MM.1S (cell line): Measurements from ENCODE around the gene LACTB.

ENCODE experiments used
- DNase-seq: peaks from one replicate; pipeline ENCODE4 v3.0.0-alpha.2; 2015
- H2AFZ ChIP-seq: fragments of 300-600 bp; sonication (generic); 2 replicates; pipeline ENCODE4 v1.6.0; 2016; ENCODE audit warnings: antibody characterized with exemption, low read length
- H3F3A ChIP-seq: fragments of 300-600 bp; sonication (generic); 2 replicates; pipeline ENCODE4 v1.6.1; 2016; ENCODE audit warnings: mild to moderate bottlenecking, antibody characterized with exemption, low read length, moderate library complexity, mixed read lengths; ENCODE audit not compliant: insufficient read depth
- H3K27ac ChIP-seq: fragments of 300-600 bp; sonication (generic); 2 replicates; pipeline ENCODE4 v1.5.1; 2016; ENCODE audit warnings: mild to moderate bottlenecking, low read length
- H3K27me3 ChIP-seq: fragments of 300-600 bp; sonication (generic); replicated peaks from 2 replicates; pipeline ENCODE4 v1.6.0; 2016; ENCODE audit warnings: low read length; ENCODE audit not compliant: insufficient read depth
- H3K36me3 ChIP-seq: fragments of 300-600 bp; sonication (generic); replicated peaks from 2 replicates; pipeline ENCODE4 v1.6.1; 2016; ENCODE audit warnings: mild to moderate bottlenecking, low read length, mixed read lengths; ENCODE audit not compliant: insufficient read depth
- H3K4me1 ChIP-seq: fragments of 300-600 bp; sonication (generic); 2 replicates; pipeline ENCODE4 v1.6.1; 2016; ENCODE audit warnings: low read length, mixed read lengths
- H3K4me2 ChIP-seq: fragments of 300-600 bp; sonication (generic); 2 replicates; pipeline ENCODE4 v1.6.0; 2016; ENCODE audit warnings: low read depth, low read length
- H3K4me3 ChIP-seq: fragments of 300-600 bp; sonication (generic); 2 replicates; pipeline ENCODE4 v1.5.1; 2016; ENCODE audit warnings: low read length, mixed read lengths
- H3K79me2 ChIP-seq: fragments of 300-600 bp; sonication (generic); 2 replicates; pipeline ENCODE4 v1.6.1; 2016; ENCODE audit warnings: mixed run types, low read length, mixed read lengths
- H3K9ac ChIP-seq: fragments of 300-600 bp; sonication (generic); 2 replicates; pipeline ENCODE4 v1.6.1; 2016; ENCODE audit warnings: low read length, mixed read lengths
- H3K9me2 ChIP-seq: fragments of 300-600 bp; sonication (generic); replicated peaks from 2 replicates; pipeline ENCODE4 v1.6.1; 2016; ENCODE audit warnings: mild to moderate bottlenecking, low read length, mixed read lengths; ENCODE audit not compliant: insufficient read depth
- H3K9me3 ChIP-seq: fragments of 300-600 bp; sonication (generic); replicated peaks from 2 replicates; pipeline ENCODE4 v1.6.1; 2016; ENCODE audit warnings: mild to moderate bottlenecking, low read length, mixed read lengths; ENCODE audit not compliant: insufficient read depth
- H4K20me1 ChIP-seq: fragments of 300-600 bp; sonication (generic); 2 replicates; pipeline ENCODE4 v1.6.1; 2016; ENCODE audit warnings: mild to moderate bottlenecking, low read length, moderate library complexity, mixed read lengths; ENCODE audit not compliant: insufficient read depth
- CTCF ChIP-seq: fragments of 300-600 bp; sonication (generic); IDR thresholded peaks from 2 replicates; pipeline ENCODE4 v1.5.1; 2016; ENCODE audit warnings: antibody characterized with exemption, low read length, mixed read lengths
- EZH2 ChIP-seq: fragments of 300-600 bp; sonication (generic); optimal IDR thresholded peaks from 2 replicates; pipeline ENCODE3; 2017; ENCODE audit warnings: low read depth, mild to moderate bottlenecking, antibody characterized with exemption, low read length, mixed read lengths
- EZH2phosphoT487 ChIP-seq: fragments of 300-600 bp; sonication (generic); IDR thresholded peaks from 2 replicates; pipeline ENCODE4 v1.6.1; 2018; ENCODE audit warnings: antibody characterized with exemption, low read length

The LACTB gene

GRCh38 chr15:63146684-63147083 is 25.0 kb downstream of the LACTB start:
- Histone ChIP-seq H3K4me1 (no peaks in the 10 kb centered on the region), H2AFZ (no peak overlapping the region), H3K79me2 (no peaks in the 10 kb centered on the region), H3K9ac (no peak overlapping the region), H3K4me2 (no peak overlapping the region), H3K9me2 (no peaks in the 10 kb centered on the region), H3K27me3 (no peaks in the 10 kb centered on the region), H3K27ac (no peak overlapping the region), H3K36me3 (0 out of 2 replicates have a peak, but pooled peaks cover 3% of the 10 kb centered on the region), H4K20me1 (no peaks in the 10 kb centered on the region), H3K4me3 (no peak overlapping the region), H3F3A (no peaks in the 10 kb centered on the region; the same call in 1 of the 2 replicates), H3K9me3 (no peaks in the 10 kb centered on the region)
- TF ChIP-seq CTCF, result no peak
- no peak for DNase-seq

- Histone ChIP-seq H3K9me2 (no peaks in the 10 kb centered on the region), H4K20me1 (no peaks in the 10 kb centered on the region), H3K27me3 (no peaks in the 10 kb centered on the region), H3K4me3 (no peak overlapping the region), H3K36me3 (peaks cover 3% of the 10 kb centered on the region; the same call in 1 of the 2 replicates), H3K4me2 (no peak overlapping the region), H3K27ac (no peak overlapping the region), H3K9me3 (no peaks in the 10 kb centered on the region), H2AFZ (no peak overlapping the region), H3K4me1 (0 out of 2 replicates have a peak, but pooled peaks cover 5% of the 10 kb centered on the region), H3F3A (peaks cover 8% of the 10 kb centered on the region; the same call in 1 of the 2 replicates), H3K79me2 (peaks cover 15% of the 10 kb centered on the region), H3K9ac (no peak overlapping the region)
- no peak for DNase-seq
- TF ChIP-seq EZH2, result no peak
Measured at GRCh38 chr15:63151665-63152064, 30.0 kb downstream of the LACTB start.

- Histone ChIP-seq H3F3A (peaks cover 20% of the 10 kb centered on the region), H3K4me3 (no peak overlapping the region)
Measured at GRCh38 chr15:63155486-63155885, 33.8 kb downstream of the LACTB start.

More at GRCh38 chr15:63155486-63155885, 33.8 kb downstream of the LACTB start:
- H3K79me2 ChIP-seq, result peaks cover 17% of the 10 kb centered on the region
- H3K9me2 ChIP-seq, result no peaks in the 10 kb centered on the region
- H3K9ac ChIP-seq, result peak overlapping the region; percentile 80; the same call in 1 of the 2 replicates
- TF ChIP-seq EZH2 (no peak), EZH2phosphoT487 (no peak), CTCF (no peak)
- no peaks in the 10 kb centered on the region for H3K9me3 ChIP-seq
- H3K27me3 ChIP-seq, result no peaks in the 10 kb centered on the region
- DNase-seq, result no peak
- no peak overlapping the region for H3K27ac ChIP-seq
- H3K36me3 ChIP-seq, result peaks cover 3% of the 10 kb centered on the region; the same call in 1 of the 2 replicates
- H3K4me2 ChIP-seq, result peak overlapping the region; percentile 79
- H3K4me1 ChIP-seq, result 0 out of 2 replicates have a peak, but pooled peaks cover 5% of the 10 kb centered on the region
- H4K20me1 ChIP-seq, result no peaks in the 10 kb centered on the region
- H2AFZ ChIP-seq, result no peak overlapping the region
